Measurements from ENCODE around the gene APLN. TPM values are rescaled to one million over a fixed set of nuclear protein-coding genes. Genes with fewer than 3 reads are reported as not detected.

Gene APLN
- total RNA-seq, 4 donors from 2014 or later, result 0.20 to 0.22 TPM; not detected in 2

GRCh38 chrX:129641941-129642340 lies 12.8 kb downstream of the APLN start:
- no peaks in the 10 kb centered on the region for H3K9me3 ChIP-seq
- H3K4me3 ChIP-seq (replicated peaks in 1 of 3), result no peak overlapping the region
- H3K27ac ChIP-seq, result no peak overlapping the region
- intact Hi-C loops (cut with DNase I), result no loop called here
- no peak for DNase-seq
- 48 to 60% methylated on average over 3 of the region's 3 CpGs for WGBS, 2 donors
- TF ChIP-seq CTCF (IDR thresholded peaks at IDR 0.05) (no peak), POLR2A (IDR thresholded peaks at IDR 0.05) (no peak)
- no peaks in the 10 kb centered on the region for H3K27me3 ChIP-seq
- no peaks in the 10 kb centered on the region for H3K36me3 ChIP-seq
- no peaks in the 10 kb centered on the region for H3K4me1 ChIP-seq

GRCh38 chrX:129641469-129641868 lies 13.3 kb downstream of the APLN start:
- Histone ChIP-seq H3K27me3 (no peaks in the 10 kb centered on the region), H3K36me3 (no peaks in the 10 kb centered on the region), H3K27ac (no peak overlapping the region), H3K9me3 (no peaks in the 10 kb centered on the region), H3K4me3 (replicated peaks in 1 of 3) (no peak overlapping the region), H3K4me1 (no peaks in the 10 kb centered on the region)
- no peak for DNase-seq
- TF ChIP-seq POLR2A (IDR thresholded peaks at IDR 0.05), result no peak
- TF ChIP-seq CTCF (IDR thresholded peaks at IDR 0.05), result no peak
- 83% methylated on average over 3 of the region's 3 CpGs for WGBS, 2 donors
- intact Hi-C loops (cut with DNase I), result no loop called here

GRCh38 chrX:129640737-129641136 lies 14.0 kb downstream of the APLN start:
- no peaks in the 10 kb centered on the region for H3K4me1 ChIP-seq
- no peaks in the 10 kb centered on the region for H3K9me3 ChIP-seq
- WGBS, 2 donors, result 83 to 88% methylated on average over 1 of the region's 1 CpG
- H3K27ac ChIP-seq, result no peak overlapping the region
- no peak for DNase-seq
- no peak overlapping the region for H3K4me3 ChIP-seq (replicated peaks in 1 of 3)
- intact Hi-C loops (cut with DNase I), result no loop called here
- no peaks in the 10 kb centered on the region for H3K36me3 ChIP-seq
- H3K27me3 ChIP-seq, result no peaks in the 10 kb centered on the region
- TF ChIP-seq CTCF (IDR thresholded peaks at IDR 0.05), result no peak
- TF ChIP-seq POLR2A (IDR thresholded peaks at IDR 0.05), result no peak

GRCh38 chrX:129638917-129639316 lies 15.8 kb downstream of the APLN start:
- H3K27ac ChIP-seq, result no peak overlapping the region
- DNase-seq, result no peak
- no peaks in the 10 kb centered on the region for H3K9me3 ChIP-seq
- no peaks in the 10 kb centered on the region for H3K27me3 ChIP-seq
- no peak overlapping the region for H3K4me3 ChIP-seq (replicated peaks in 1 of 3)
- H3K36me3 ChIP-seq, result no peaks in the 10 kb centered on the region
- 90% methylated on average over 6 to 7 of the region's 8 CpGs for WGBS, 2 donors
- no peaks in the 10 kb centered on the region for H3K4me1 ChIP-seq
- TF ChIP-seq POLR2A (IDR thresholded peaks at IDR 0.05) (no peak), CTCF (IDR thresholded peaks at IDR 0.05) (no peak)
- intact Hi-C loops (cut with DNase I), result loop anchor here (5.0 kb wide), 1 partner anchor 88 kb away; no protein-coding TSS in a partner anchor

- Histone ChIP-seq H3K4me3 (replicated peaks in 1 of 3) (no peak overlapping the region), H3K27ac (no peak overlapping the region), H3K36me3 (no peaks in the 10 kb centered on the region), H3K27me3 (no peaks in the 10 kb centered on the region), H3K4me1 (no peaks in the 10 kb centered on the region), H3K9me3 (no peaks in the 10 kb centered on the region)
- TF ChIP-seq CTCF (IDR thresholded peaks at IDR 0.05) (peak; percentile 62 to 89 (median 74)), POLR2A (IDR thresholded peaks at IDR 0.05) (no peak)
- WGBS, 2 donors, result 30 to 31% methylated on average over 4 to 13 of the region's 13 CpGs
- DNase-seq, result peak; percentile 56 to 64
- intact Hi-C loops (cut with DNase I), result loop anchor here (5.0 kb wide), 1 partner anchor 90 kb away; no protein-coding TSS in a partner anchor
These were observed 17.3 kb downstream of the APLN start for GRCh38 chrX:129637217-129638109.

All from thyroid gland (tissue), 4 donors.